Neuronal stem cell (in vitro differentiated cells): Measurements from ENCODE around the gene CLCN6.

Source experiments
- DNase-seq: peaks from one replicate; pipeline ENCODE4 v3.0.0-alpha.2; 2013; ENCODE audit warnings: low spot score
- H2AFZ ChIP-seq: one replicate; pipeline ENCODE4 v1.6.1; 2013; ENCODE audit warnings: mild to moderate bottlenecking, low read length, inconsistent platforms
- H2AK5ac ChIP-seq: 2 replicates; pipeline ENCODE4 v1.6.1; 2013; ENCODE audit warnings: low read depth, mild to moderate bottlenecking, inconsistent platforms, low read length, moderate library complexity, mixed read lengths
- H2BK120ac ChIP-seq: 2 replicates; pipeline ENCODE4 v1.6.1; 2013; ENCODE audit warnings: low read depth, mild to moderate bottlenecking, inconsistent platforms, low read length, moderate library complexity, mixed read lengths
- H2BK12ac ChIP-seq: one replicate; pipeline ENCODE4 v1.6.1; 2013; ENCODE audit warnings: low read length, inconsistent platforms
- H2BK15ac ChIP-seq: 2 replicates; pipeline ENCODE4 v1.6.1; 2013; ENCODE audit warnings: mild to moderate bottlenecking, low read length, inconsistent platforms, mixed read lengths
- H2BK5ac ChIP-seq: one replicate; pipeline ENCODE4 v1.6.1; 2013; ENCODE audit warnings: inconsistent platforms, mild to moderate bottlenecking, low read length, moderate library complexity
- H3K14ac ChIP-seq: one replicate; pipeline ENCODE4 v1.6.1; 2013; ENCODE audit warnings: low read length, inconsistent platforms
- H3K18ac ChIP-seq: 2 replicates; pipeline ENCODE4 v1.6.1; 2013; ENCODE audit warnings: low read length, inconsistent platforms
- H3K23ac ChIP-seq: 2 replicates; pipeline ENCODE4 v1.6.1; 2013; ENCODE audit warnings: low read depth, mild to moderate bottlenecking, mixed read lengths, low read length, inconsistent platforms; ENCODE audit not compliant: poor library complexity
- H3K27ac ChIP-seq: replicated peaks from 3 replicates; pipeline ENCODE4 v1.5.1; 2013; ENCODE audit warnings: low read length, inconsistent platforms
- H3K27me3 ChIP-seq, 3 experiments: 2 replicates each; pipeline ENCODE4 v1.6.1; 2013; ENCODE audit warnings: low read length in 3 of 3, mild to moderate bottlenecking in 2 of 3, inconsistent platforms in 1 of 3, low read depth in 1 of 3, mixed read lengths in 1 of 3, moderate library complexity in 1 of 3; ENCODE audit not compliant: control insufficient read depth in 3 of 3, insufficient read depth in 3 of 3
- H3K36me3 ChIP-seq, 2 donors: replicated peaks in 1 of 2; 2 replicates each; pipeline ENCODE4 v1.6.1; 2013; ENCODE audit warnings: low read length in 2 of 2; ENCODE audit not compliant: control insufficient read depth in 2 of 2, insufficient read depth in 2 of 2
- H3K4ac ChIP-seq: 2 replicates; pipeline ENCODE4 v1.6.1; 2013; ENCODE audit warnings: inconsistent platforms, mild to moderate bottlenecking, low read length, moderate library complexity
- H3K4me1 ChIP-seq, 2 donors: 1 replicate in 1 of 2; 2 replicates in 1 of 2; pipeline ENCODE4 v1.6.1; 2013; ENCODE audit warnings: low read length in 2 of 2, low read depth in 1 of 2; ENCODE audit not compliant: control insufficient read depth in 2 of 2, insufficient read depth in 1 of 2
- H3K4me2 ChIP-seq: one replicate; pipeline ENCODE4 v1.6.1; 2013; ENCODE audit warnings: mild to moderate bottlenecking, low read length, inconsistent platforms; ENCODE audit not compliant: insufficient read depth, poor library complexity, severe bottlenecking
- H3K4me3 ChIP-seq, 2 donors: 2 replicates each; pipeline ENCODE4 v1.5.1; 2013; ENCODE audit warnings: low read length in 2 of 2, mild to moderate bottlenecking in 2 of 2, inconsistent platforms in 1 of 2, moderate library complexity in 1 of 2
- H3K79me1 ChIP-seq: one replicate; pipeline ENCODE4 v1.6.1; 2013; ENCODE audit warnings: low read depth, mild to moderate bottlenecking, inconsistent platforms, low read length, moderate library complexity
- H3K9ac ChIP-seq: one replicate; pipeline ENCODE4 v1.6.1; 2013; ENCODE audit warnings: mild to moderate bottlenecking, low read depth, low read length, inconsistent platforms; ENCODE audit not compliant: poor library complexity
- H3K9me3 ChIP-seq, 2 donors: replicated peaks in 1 of 2; 2 replicates each; pipeline versions ENCODE3 to v1.6.1; 2013; ENCODE audit warnings: low read length in 2 of 2, mild to moderate bottlenecking in 2 of 2, inconsistent platforms in 1 of 2, low read depth in 1 of 2, mixed read lengths in 1 of 2, moderate library complexity in 1 of 2; ENCODE audit not compliant: control insufficient read depth in 2 of 2, insufficient read depth in 1 of 2
- H4K8ac ChIP-seq: one replicate; pipeline ENCODE4 v1.6.1; 2013; ENCODE audit warnings: low read depth, mild to moderate bottlenecking, inconsistent platforms, low read length, moderate library complexity
- H4K91ac ChIP-seq: one replicate; pipeline ENCODE4 v1.6.1; 2013; ENCODE audit warnings: low read length, low read depth, mild to moderate bottlenecking, inconsistent platforms; ENCODE audit not compliant: poor library complexity
- WGBS, 2 donors: extraction: QIAGEN DNeasy Blood & Tissue Kit; methylation state at CpG; one replicate each; pipeline ENCODE4 v1.1.7; 2013; ENCODE audit warnings: missing lambda C conversion rate in 2 of 2, mixed read lengths in 1 of 2; ENCODE audit not compliant: insufficient read length in 2 of 2, insufficient replicate concordance in 1 of 2; ENCODE audit errors: extremely low coverage in 2 of 2; 5-methylcytosine and 5-hydroxymethylcytosine counted together

Gene CLCN6

GRCh38 chr1:11800756-11801433 is 5.1 kb upstream of the CLCN6 start:
- WGBS, 2 donors = no CpG with 5 or more reads among the region's 21 CpGs
- H3K27ac ChIP-seq = no peak overlapping the region
- H2AK5ac ChIP-seq = no peak overlapping the region
- no peak overlapping the region for H3K9ac ChIP-seq
- no peak overlapping the region for H4K91ac ChIP-seq
- H4K8ac ChIP-seq = no peak overlapping the region
- H2BK12ac ChIP-seq = no peak overlapping the region
- no peak overlapping the region for H2BK5ac ChIP-seq
- no peaks in the 10 kb centered on the region for H3K9me3 ChIP-seq
- H2BK120ac ChIP-seq = no peak overlapping the region
- H3K4me1 ChIP-seq = peaks cover 17 to 26% of the 10 kb centered on the region in 2 donors
- H3K79me1 ChIP-seq = peaks cover 3% of the 10 kb centered on the region
- H3K4me3 ChIP-seq = no peak overlapping the region
- H2AFZ ChIP-seq = no peak overlapping the region
- H3K18ac ChIP-seq = no peak overlapping the region
- peaks cover 21 to 34% of the 10 kb centered on the region in 2 donors for H3K36me3 ChIP-seq
- no peak overlapping the region for H3K23ac ChIP-seq
- H3K4ac ChIP-seq = no peak overlapping the region
- no peak overlapping the region for H3K4me2 ChIP-seq
- DNase-seq = no peak
- no peak overlapping the region for H2BK15ac ChIP-seq
- H3K14ac ChIP-seq = no peak overlapping the region
- no peaks in the 10 kb centered on the region for H3K27me3 ChIP-seq

- peak overlapping the region; percentile 68 for H3K27ac ChIP-seq
Observed at GRCh38 chr1:11802616-11802972, 3.4 kb upstream of the CLCN6 start.

GRCh38 chr1:11802973-11803885 is 2.8 kb upstream of the CLCN6 start:
- H3K9me3 ChIP-seq = no peaks in the 10 kb centered on the region
- H3K79me1 ChIP-seq = peaks cover 3% of the 10 kb centered on the region
- H3K4me3 ChIP-seq = peak overlapping the region; percentile 38 to 73
- H2BK120ac ChIP-seq = no peak overlapping the region
- H3K9ac ChIP-seq = peak overlapping the region; percentile 93
- H4K8ac ChIP-seq = no peak overlapping the region
- H3K4me1 ChIP-seq = peaks cover 21 to 39% of the 10 kb centered on the region in 2 donors
- H3K27me3 ChIP-seq = no peaks in the 10 kb centered on the region
- H3K14ac ChIP-seq = no peak overlapping the region
- peak overlapping the region; percentile 68 for H3K27ac ChIP-seq
- peak overlapping the region; percentile 62 for H2BK15ac ChIP-seq
- WGBS, 2 donors = no CpG with 5 or more reads among the region's 28 CpGs
- H2BK12ac ChIP-seq = peak overlapping the region; percentile 91
- H3K18ac ChIP-seq = peak overlapping the region; percentile 99
- no peak overlapping the region for H4K91ac ChIP-seq
- peak overlapping the region; percentile 86 for H3K23ac ChIP-seq
- H2AFZ ChIP-seq = peak overlapping the region; percentile 53
- H3K36me3 ChIP-seq = peaks cover 16 to 34% of the 10 kb centered on the region in 2 donors
- DNase-seq = peak; percentile 89
- peak overlapping the region; percentile 88 for H2AK5ac ChIP-seq
- peak overlapping the region; percentile 77 for H3K4ac ChIP-seq
- H2BK5ac ChIP-seq = peak overlapping the region; percentile 70
- H3K4me2 ChIP-seq = peak overlapping the region; percentile 96

More at GRCh38 chr1:11802616-11802972, 3.4 kb upstream of the CLCN6 start:
- H3K9ac ChIP-seq = peak overlapping the region; percentile 25
- H3K9me3 ChIP-seq = no peaks in the 10 kb centered on the region
- no peak overlapping the region for H3K4ac ChIP-seq
- H2BK12ac ChIP-seq = peak overlapping the region; percentile 91
- peak overlapping the region; percentile 88 for H2AK5ac ChIP-seq
- WGBS, 2 donors = no CpG with 5 or more reads among the region's 6 CpGs
- no peaks in the 10 kb centered on the region for H3K27me3 ChIP-seq
- H3K23ac ChIP-seq = no peak overlapping the region
- H3K18ac ChIP-seq = no peak overlapping the region
- H3K4me3 ChIP-seq = peak overlapping the region in 1 of 2 donors; percentile 38
- no peak overlapping the region for H2BK120ac ChIP-seq
- H2BK15ac ChIP-seq = peak overlapping the region; percentile 62
- peaks cover 16 to 31% of the 10 kb centered on the region in 2 donors for H3K36me3 ChIP-seq
- no peak for DNase-seq
- no peak overlapping the region for H4K8ac ChIP-seq
- H2BK5ac ChIP-seq = no peak overlapping the region
- peak overlapping the region; percentile 31 for H2AFZ ChIP-seq
- H3K4me1 ChIP-seq = peaks cover 21 to 35% of the 10 kb centered on the region in 2 donors
- H3K4me2 ChIP-seq = peak overlapping the region; percentile 96
- H3K14ac ChIP-seq = no peak overlapping the region
- H4K91ac ChIP-seq = no peak overlapping the region
- H3K79me1 ChIP-seq = peaks cover 3% of the 10 kb centered on the region
